Upper lobe of right lung (tissue), 1 donor: ENCODE measurements around the gene IHH. TPM values are rescaled to one million over a fixed set of nuclear protein-coding genes. Genes with fewer than 3 reads are reported as not detected.

Experiments used
- ATAC-seq: fragments of 200-7000 bp; cut with Tn5 transposase; one replicate; pipeline ENCODE4 v1.9.1; 2020; ENCODE audit warnings: mild to moderate bottlenecking, moderate library complexity
- DNase-seq: peaks from one replicate; pipeline ENCODE4 v3.0.0-alpha.2; 2020
- H3K27ac ChIP-seq: fragments of 200-600 bp; one replicate; pipeline ENCODE4 v1.8.0; 2022
- H3K27me3 ChIP-seq: fragments of 200-600 bp; one replicate; pipeline ENCODE4 v1.8.0; 2022; ENCODE audit warnings: mild to moderate bottlenecking
- H3K36me3 ChIP-seq: fragments of 200-600 bp; one replicate; pipeline ENCODE4 v1.8.0; 2022
- H3K4me1 ChIP-seq: fragments of 200-600 bp; one replicate; pipeline ENCODE4 v1.8.0; 2022
- H3K4me3 ChIP-seq: fragments of 200-600 bp; one replicate; pipeline ENCODE4 v1.8.0; 2022; ENCODE audit warnings: mild to moderate bottlenecking
- H3K9me3 ChIP-seq: fragments of 200-600 bp; one replicate; pipeline ENCODE4 v1.8.0; 2022
- intact Hi-C: fragments of 100-400 bp; cut with DNase I; formaldehyde crosslinking; loops from one replicate; pipeline ENCODE4 v1.11.0; 2022
- total RNA-seq: library from RNA; stranded (reverse); fragmentation: NEBNext Ultra II Directional; extraction: Animal tissue kit (Norgen Biotek cat#: 25700); gene quantifications from one replicate; pipeline ENCODE4 v1.2.1, GENCODE V29; 2021
- TF ChIP-seq, protein P1 (sequence below): fragments of 200-600 bp; IDR thresholded peaks from one replicate; pipeline ENCODE4 v1.8.0; 2022; ENCODE audit warnings: antibody characterized with exemption
- donor health status: DM: no; HTN: yes; CAD: no; lungs with severe emphysema.

IHH gene
- total RNA-seq, 1 donor from 2014 or later, result 0.69 TPM

DNA sequence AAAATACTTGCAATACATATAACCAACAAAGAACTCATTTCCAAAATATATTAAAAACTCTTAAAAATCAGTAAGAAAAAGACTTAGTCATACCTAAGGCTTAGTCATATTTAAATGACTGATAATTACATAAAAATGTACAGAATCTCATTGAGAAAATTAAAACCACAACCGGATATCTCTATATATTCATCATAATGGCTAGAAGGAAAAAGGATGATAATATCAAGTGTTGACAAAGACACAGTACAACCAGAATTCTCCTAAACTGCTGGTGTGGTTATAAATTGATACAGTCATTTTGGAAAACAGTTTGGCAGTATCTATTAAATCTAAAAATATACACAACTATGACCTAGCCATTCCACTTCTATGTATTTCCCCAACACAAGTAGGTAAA lies 27.1 kb upstream of the IHH start:
- Histone ChIP-seq H3K27me3 (no peaks in the 10 kb centered on the region), H3K27ac (no peak overlapping the region), H3K4me3 (no peak overlapping the region), H3K36me3 (no peaks in the 10 kb centered on the region), H3K4me1 (peaks cover 6% of the 10 kb centered on the region), H3K9me3 (no peaks in the 10 kb centered on the region)
- TF ChIP-seq, protein P1, sequence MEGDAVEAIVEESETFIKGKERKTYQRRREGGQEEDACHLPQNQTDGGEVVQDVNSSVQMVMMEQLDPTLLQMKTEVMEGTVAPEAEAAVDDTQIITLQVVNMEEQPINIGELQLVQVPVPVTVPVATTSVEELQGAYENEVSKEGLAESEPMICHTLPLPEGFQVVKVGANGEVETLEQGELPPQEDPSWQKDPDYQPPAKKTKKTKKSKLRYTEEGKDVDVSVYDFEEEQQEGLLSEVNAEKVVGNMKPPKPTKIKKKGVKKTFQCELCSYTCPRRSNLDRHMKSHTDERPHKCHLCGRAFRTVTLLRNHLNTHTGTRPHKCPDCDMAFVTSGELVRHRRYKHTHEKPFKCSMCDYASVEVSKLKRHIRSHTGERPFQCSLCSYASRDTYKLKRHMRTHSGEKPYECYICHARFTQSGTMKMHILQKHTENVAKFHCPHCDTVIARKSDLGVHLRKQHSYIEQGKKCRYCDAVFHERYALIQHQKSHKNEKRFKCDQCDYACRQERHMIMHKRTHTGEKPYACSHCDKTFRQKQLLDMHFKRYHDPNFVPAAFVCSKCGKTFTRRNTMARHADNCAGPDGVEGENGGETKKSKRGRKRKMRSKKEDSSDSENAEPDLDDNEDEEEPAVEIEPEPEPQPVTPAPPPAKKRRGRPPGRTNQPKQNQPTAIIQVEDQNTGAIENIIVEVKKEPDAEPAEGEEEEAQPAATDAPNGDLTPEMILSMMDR, result no peak
- intact Hi-C loops, result no loop called here
- no peak for ATAC-seq
- no peak for DNase-seq

DNA sequence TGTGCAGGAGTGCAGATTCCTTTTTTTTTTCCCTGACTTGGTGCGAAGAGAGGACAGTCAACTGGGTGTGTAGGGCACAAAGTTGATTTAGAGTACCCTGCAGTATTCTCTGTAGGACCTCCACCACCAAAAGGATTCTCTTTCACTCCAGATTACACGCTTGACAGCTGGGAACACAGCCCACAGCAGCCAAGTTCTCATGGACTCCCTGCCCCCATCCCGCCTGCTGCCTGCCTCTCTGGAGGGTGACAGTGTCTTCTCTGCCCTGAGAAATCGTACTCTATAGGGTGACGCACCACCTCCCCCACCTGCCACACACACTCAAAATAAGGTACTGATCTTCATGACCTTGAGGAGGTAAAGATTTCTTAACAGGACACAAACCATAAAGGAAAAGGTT lies 26.6 kb upstream of the IHH start:
- DNase-seq (no peak), ATAC-seq (no peak)
- intact Hi-C loops, result no loop called here
- Histone ChIP-seq H3K36me3 (no peaks in the 10 kb centered on the region), H3K27ac (no peak overlapping the region), H3K4me1 (peaks cover 7% of the 10 kb centered on the region), H3K27me3 (no peaks in the 10 kb centered on the region), H3K4me3 (no peak overlapping the region), H3K9me3 (no peaks in the 10 kb centered on the region)
- TF ChIP-seq, protein P1, result no peak

DNA sequence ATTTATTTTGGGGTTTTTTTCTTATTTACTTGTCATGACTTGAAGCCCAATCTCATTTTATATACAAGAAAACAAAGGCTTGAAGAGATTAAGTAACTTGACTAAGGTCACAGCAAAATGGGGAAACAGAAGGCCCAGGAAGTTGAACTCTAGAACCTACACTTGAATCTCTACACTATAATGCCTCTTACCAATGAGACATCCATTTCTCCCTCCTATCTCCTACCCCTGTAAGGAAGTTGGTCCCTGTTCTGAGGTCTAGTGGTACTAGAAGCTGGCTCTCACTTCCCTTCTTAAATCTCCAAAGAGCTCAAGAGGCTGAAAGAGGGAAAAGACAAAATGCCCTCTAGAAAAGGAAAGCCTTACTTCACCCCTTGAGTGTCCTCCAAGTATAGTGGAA lies 25.5 kb upstream of the IHH start:
- H3K27ac ChIP-seq, result no peak overlapping the region

DNA sequence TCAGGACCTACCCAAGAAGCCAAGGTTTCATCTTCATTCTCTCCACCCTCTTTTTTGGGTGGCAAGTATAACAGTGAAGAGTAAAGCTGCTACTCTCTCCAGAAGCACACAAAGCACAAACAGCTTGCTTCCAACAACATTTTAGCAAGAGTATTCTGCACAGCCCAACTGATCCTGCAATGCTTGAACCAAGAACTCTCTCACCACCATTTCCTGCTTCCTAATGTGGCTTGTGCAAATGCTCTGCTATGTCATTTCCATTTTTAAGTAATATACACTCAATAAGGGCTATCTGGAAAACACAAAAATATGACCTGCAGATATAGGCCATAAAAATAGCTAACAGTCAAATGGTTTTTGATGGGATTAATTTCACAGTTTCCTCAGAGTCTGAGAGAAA lies 24.1 kb upstream of the IHH start:
- ATAC-seq, result no peak
- TF ChIP-seq, protein P1, result no peak
- Histone ChIP-seq H3K4me1 (peaks cover 11% of the 10 kb centered on the region), H3K27ac (no peak overlapping the region), H3K9me3 (no peaks in the 10 kb centered on the region), H3K4me3 (no peak overlapping the region), H3K27me3 (no peaks in the 10 kb centered on the region), H3K36me3 (no peaks in the 10 kb centered on the region)
- intact Hi-C loops, result no loop called here
- no peak for DNase-seq

More for the DNA sequence above, 25.5 kb upstream of the IHH start:
- intact Hi-C loops, result no loop called here
- DNase-seq, result no peak
- ATAC-seq, result peak; percentile 68
- H3K9me3 ChIP-seq, result no peaks in the 10 kb centered on the region
- H3K4me3 ChIP-seq, result no peak overlapping the region
- H3K4me1 ChIP-seq, result peaks cover 11% of the 10 kb centered on the region
- H3K27me3 ChIP-seq, result no peaks in the 10 kb centered on the region
- no peaks in the 10 kb centered on the region for H3K36me3 ChIP-seq
- TF ChIP-seq, protein P1, result no peak

DNA sequence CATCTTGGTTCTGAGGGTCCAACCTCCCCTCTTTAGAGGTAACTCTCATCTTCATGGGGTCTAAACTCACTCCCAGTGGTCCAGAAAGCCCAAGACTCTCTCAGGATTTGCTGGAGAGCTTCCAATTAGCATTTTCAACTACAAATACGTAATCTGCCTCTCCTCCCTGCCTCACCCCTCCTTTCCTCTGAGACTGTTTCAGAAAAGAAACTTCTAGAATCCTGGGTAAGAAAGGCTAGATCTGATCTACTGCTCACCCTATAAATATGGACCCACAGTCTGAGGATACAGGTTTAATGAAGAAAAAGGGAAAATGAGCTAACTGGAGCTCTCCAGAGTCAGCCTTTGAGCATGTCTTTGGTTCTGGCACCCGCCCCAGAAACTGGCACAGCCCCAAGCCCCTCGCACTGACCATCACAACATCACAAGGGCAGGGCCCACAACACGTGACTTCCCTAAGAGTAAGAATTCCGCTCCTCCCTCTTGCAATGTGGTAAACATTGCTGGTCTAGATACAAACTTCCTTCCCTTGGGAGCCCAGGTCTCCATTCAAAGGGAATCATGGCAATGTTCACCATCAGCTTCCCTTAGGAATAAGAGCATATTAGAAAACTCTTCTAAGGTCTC lies 21.7 kb upstream of the IHH start:
- H3K27ac ChIP-seq, result peak overlapping the region; percentile 30
- no peak overlapping the region for H3K4me3 ChIP-seq
- H3K4me1 ChIP-seq, result peaks cover 11% of the 10 kb centered on the region
- H3K27me3 ChIP-seq, result no peaks in the 10 kb centered on the region
- TF ChIP-seq, protein P1, result no peak
- DNase-seq (no peak), ATAC-seq (peak; percentile 45)
- H3K36me3 ChIP-seq, result peaks cover 7% of the 10 kb centered on the region
- H3K9me3 ChIP-seq, result no peaks in the 10 kb centered on the region
- intact Hi-C loops, result no loop called here
